K562 (cell line): Measurements from ENCODE around the gene TCFL5.

Experiments
- CHD1 ChIP-seq: fragments of 200-600 bp; sonication (generic); IDR thresholded peaks from one replicate; pipeline ENCODE4 v1.6.1; 2012; ENCODE audit warnings: mild to moderate bottlenecking, moderate library complexity, low read length, inconsistent platforms
- CREBBP ChIP-seq: IDR thresholded peaks from one replicate; pipeline ENCODE4 v1.6.1; 2012; ENCODE audit warnings: low read depth, mild to moderate bottlenecking, control low read depth, inconsistent platforms, low read length
- CTCF ChIP-seq, 3 experiments: IDR thresholded peaks in 2 of 3; conservative IDR thresholded peaks in 1 of 3; 2 replicates each; pipeline ENCODE4 v1.5.1; 2011 to 2012; ENCODE audit warnings: low read length in 3 of 3, mild to moderate bottlenecking in 3 of 3, control low read depth in 2 of 3, improper control_type of control experiment in 1 of 3, inconsistent platforms in 1 of 3, low read depth in 1 of 3, mixed read lengths in 1 of 3, moderate library complexity in 1 of 3; ENCODE audit not compliant: insufficient read depth in 2 of 3
- E2F5 ChIP-seq: sonication (generic); formaldehyde crosslinking; IDR thresholded peaks from 2 replicates; pipeline ENCODE4 v1.8.0; 2022; ENCODE audit warnings: mild to moderate bottlenecking, missing genetic modification reagents
- EZH2 ChIP-seq: IDR thresholded peaks from 2 replicates; pipeline ENCODE4 v1.6.1; 2012; ENCODE audit warnings: low read depth, mild to moderate bottlenecking, inconsistent platforms, low read length, borderline replicate concordance
- POLR2A ChIP-seq: fragments of 450-650 bp; conservative IDR thresholded peaks from 2 replicates; pipeline ENCODE4 v1.6.1; 2016
- SMARCC2 ChIP-seq: fragments of 450-650 bp; IDR thresholded peaks from 2 replicates; pipeline ENCODE4 v1.6.1; 2017; ENCODE audit warnings: antibody characterized with exemption, moderate library complexity, mild to moderate bottlenecking, low read depth
- ZNF263 ChIP-seq: sonication (generic); formaldehyde crosslinking; IDR thresholded peaks from 2 replicates; pipeline ENCODE4 v1.8.0; 2022; ENCODE audit warnings: mild to moderate bottlenecking, missing genetic modification reagents, borderline replicate concordance
- ZNF551 ChIP-seq: fragments of 250-450 bp; sonication (Bioruptor Pico); IDR thresholded peaks from 2 replicates; pipeline ENCODE4 v1.5.0; 2021; ENCODE audit warnings: mild to moderate bottlenecking, moderate library complexity

- TF ChIP-seq EZH2 (no peak), ZNF263 (no peak), CHD1 (no peak), CTCF (IDR thresholded peaks at IDR 0.05 in 2 of 3, conservative IDR thresholded peaks at IDR 0.05 in 1 of 3; ENCODE audit: insufficient read depth in 2 of 3, low read depth in 1 of 3, low read length in 3 of 3) (no peak), POLR2A (no peak), ZNF551 (no peak), SMARCC2 (no peak), E2F5 (no peak), CREBBP (no peak)
Observed at GRCh38 chr20:62889871-62890270, 28.2 kb upstream of the TCFL5 start.
